ENCODE data around the gene PPP2R3A. TPM values are rescaled to one million over a fixed set of nuclear protein-coding genes. Genes with fewer than 3 reads are reported as not detected.

Gene PPP2R3A
- total RNA-seq, 1 experiment from 2014 or later, result 13.0 TPM

GRCh38 chr3:135944831-135945230 lies 20.7 kb upstream of the PPP2R3A start:
- Histone ChIP-seq H3K9me3 (replicated peaks) (0 out of 2 replicates have a peak, but pooled peaks cover 3% of the 10 kb centered on the region), H3K36me3 (no peaks in the 10 kb centered on the region), H3K27me3 (replicated peaks) (no peaks in the 10 kb centered on the region), H3K4me1 (replicated peaks) (no peaks in the 10 kb centered on the region), H3K27ac (no peak overlapping the region), H3K4me3 (no peak overlapping the region)
- DNase-seq (ENCODE audit: low read depth in 1 of 2, low spot score in 2 of 2), result no peak

- no peaks in the 10 kb centered on the region for H3K9me3 ChIP-seq (replicated peaks)
- no peak for DNase-seq (ENCODE audit: low read depth in 1 of 2, low spot score in 2 of 2)
- no peak overlapping the region for H3K27ac ChIP-seq
- H3K36me3 ChIP-seq, result no peaks in the 10 kb centered on the region
- no peaks in the 10 kb centered on the region for H3K4me1 ChIP-seq (replicated peaks)
- H3K4me3 ChIP-seq, result no peak overlapping the region
- H3K27me3 ChIP-seq (replicated peaks), result no peaks in the 10 kb centered on the region
These were observed 14.6 kb upstream of the PPP2R3A start for GRCh38 chr3:135950941-135951340.

GRCh38 chr3:135964160-135964955 lies 1.2 kb upstream of the PPP2R3A start:
- Histone ChIP-seq H3K4me1 (replicated peaks) (peaks cover 23% of the 10 kb centered on the region), H3K27me3 (replicated peaks) (no peaks in the 10 kb centered on the region), H3K27ac (no peak overlapping the region), H3K36me3 (no peaks in the 10 kb centered on the region), H3K9me3 (replicated peaks) (no peaks in the 10 kb centered on the region), H3K4me3 (no peak overlapping the region)
- DNase-seq (ENCODE audit: low read depth in 1 of 2, low spot score in 2 of 2), result no peak

- H3K27me3 ChIP-seq (replicated peaks), result no peaks in the 10 kb centered on the region
- H3K27ac ChIP-seq, result no peak overlapping the region; the same call in 1 of the 2 replicates
- H3K9me3 ChIP-seq (replicated peaks), result no peaks in the 10 kb centered on the region
- peak overlapping the region; percentile 73 for H3K4me3 ChIP-seq
- peaks cover 23% of the 10 kb centered on the region for H3K4me1 ChIP-seq (replicated peaks)
- peak in 1 of 2 experiments; percentile 62 for DNase-seq (ENCODE audit: low read depth in 1 of 2, low spot score in 2 of 2)
- H3K36me3 ChIP-seq, result no peaks in the 10 kb centered on the region; the same call in 1 of the 2 replicates
These were observed 411 bp upstream of the PPP2R3A start for GRCh38 chr3:135965129-135965505.

GRCh38 chr3:135966271-135966961 lies 888 bp downstream of the PPP2R3A start:
- Histone ChIP-seq H3K9me3 (replicated peaks) (no peaks in the 10 kb centered on the region), H3K4me1 (replicated peaks) (peaks cover 28% of the 10 kb centered on the region), H3K27ac (peak overlapping the region; percentile 58), H3K36me3 (no peaks in the 10 kb centered on the region; the same call in 1 of the 2 replicates), H3K4me3 (peak overlapping the region; percentile 73), H3K27me3 (replicated peaks) (no peaks in the 10 kb centered on the region)
- DNase-seq (ENCODE audit: low read depth in 1 of 2, low spot score in 2 of 2), result no peak

- no peaks in the 10 kb centered on the region for H3K9me3 ChIP-seq (replicated peaks)
- no peak overlapping the region for H3K27ac ChIP-seq
- H3K36me3 ChIP-seq, result no peaks in the 10 kb centered on the region; the same call in 1 of the 2 replicates
- H3K4me1 ChIP-seq (replicated peaks), result peaks cover 28% of the 10 kb centered on the region
- peak overlapping the region; percentile 73 for H3K4me3 ChIP-seq
- H3K27me3 ChIP-seq (replicated peaks), result no peaks in the 10 kb centered on the region
- DNase-seq (ENCODE audit: low read depth in 1 of 2, low spot score in 2 of 2), result no peak
These were observed 1.4 kb downstream of the PPP2R3A start for GRCh38 chr3:135966962-135967274.

- peaks cover 28% of the 10 kb centered on the region for H3K4me1 ChIP-seq (replicated peaks)
- no peak for DNase-seq (ENCODE audit: low read depth in 1 of 2, low spot score in 2 of 2)
- no peaks in the 10 kb centered on the region for H3K9me3 ChIP-seq (replicated peaks)
- no peaks in the 10 kb centered on the region; the same call in 1 of the 2 replicates for H3K36me3 ChIP-seq
- no peak overlapping the region for H3K27ac ChIP-seq
- H3K27me3 ChIP-seq (replicated peaks), result no peaks in the 10 kb centered on the region
- no peak overlapping the region for H3K4me3 ChIP-seq
These were observed 2.3 kb downstream of the PPP2R3A start for GRCh38 chr3:135967867-135968266.

- Histone ChIP-seq H3K4me3 (no peak overlapping the region), H3K27me3 (replicated peaks) (no peaks in the 10 kb centered on the region), H3K4me1 (replicated peaks) (peaks cover 28% of the 10 kb centered on the region), H3K27ac (no peak overlapping the region), H3K9me3 (replicated peaks) (no peaks in the 10 kb centered on the region), H3K36me3 (no peaks in the 10 kb centered on the region; the same call in 1 of the 2 replicates)
- DNase-seq (ENCODE audit: low read depth in 1 of 2, low spot score in 2 of 2), result no peak
These were observed 5.1 kb downstream of the PPP2R3A start for GRCh38 chr3:135970506-135971116.

GRCh38 chr3:135973841-135974240 lies 8.3 kb downstream of the PPP2R3A start:
- DNase-seq (ENCODE audit: low read depth in 1 of 2, low spot score in 2 of 2), result no peak
- H3K9me3 ChIP-seq (replicated peaks), result no peaks in the 10 kb centered on the region
- H3K4me3 ChIP-seq, result no peak overlapping the region
- no peaks in the 10 kb centered on the region; the same call in 1 of the 2 replicates for H3K36me3 ChIP-seq
- H3K27me3 ChIP-seq (replicated peaks), result no peaks in the 10 kb centered on the region
- H3K4me1 ChIP-seq (replicated peaks), result peaks cover 7% of the 10 kb centered on the region; the same call in 1 of the 2 replicates
- no peak overlapping the region for H3K27ac ChIP-seq

- DNase-seq (ENCODE audit: low read depth in 1 of 2, low spot score in 2 of 2), result no peak
- Histone ChIP-seq H3K27ac (no peak overlapping the region), H3K4me1 (replicated peaks) (0 out of 2 replicates have a peak, but pooled peaks cover 4% of the 10 kb centered on the region), H3K27me3 (replicated peaks) (no peaks in the 10 kb centered on the region), H3K36me3 (no peaks in the 10 kb centered on the region; the same call in 1 of the 2 replicates), H3K9me3 (replicated peaks) (no peaks in the 10 kb centered on the region), H3K4me3 (no peak overlapping the region)
These were observed 9.5 kb downstream of the PPP2R3A start for GRCh38 chr3:135975053-135975452.

GRCh38 chr3:135975536-135975935 lies 10.0 kb downstream of the PPP2R3A start:
- 0 out of 2 replicates have a peak, but pooled peaks cover 3% of the 10 kb centered on the region for H3K4me1 ChIP-seq (replicated peaks)
- no peak overlapping the region for H3K27ac ChIP-seq
- no peaks in the 10 kb centered on the region for H3K9me3 ChIP-seq (replicated peaks)

GRCh38 chr3:135980343-135980742 lies 14.8 kb downstream of the PPP2R3A start:
- Histone ChIP-seq H3K27ac (no peak overlapping the region), H3K4me1 (replicated peaks) (peaks cover 16% of the 10 kb centered on the region), H3K4me3 (no peak overlapping the region), H3K36me3 (no peaks in the 10 kb centered on the region), H3K27me3 (replicated peaks) (no peaks in the 10 kb centered on the region), H3K9me3 (replicated peaks) (no peaks in the 10 kb centered on the region)
- DNase-seq (ENCODE audit: low read depth in 1 of 2, low spot score in 2 of 2), result no peak

More at GRCh38 chr3:135975536-135975935, 10.0 kb downstream of the PPP2R3A start:
- H3K4me3 ChIP-seq, result no peak overlapping the region
- DNase-seq (ENCODE audit: low read depth in 1 of 2, low spot score in 2 of 2), result no peak
- H3K27me3 ChIP-seq (replicated peaks), result no peaks in the 10 kb centered on the region
- no peaks in the 10 kb centered on the region for H3K36me3 ChIP-seq

GRCh38 chr3:135981701-135982403 lies 16.3 kb downstream of the PPP2R3A start:
- no peak overlapping the region for H3K27ac ChIP-seq
- no peaks in the 10 kb centered on the region for H3K27me3 ChIP-seq (replicated peaks)
- H3K9me3 ChIP-seq (replicated peaks), result no peaks in the 10 kb centered on the region
- H3K36me3 ChIP-seq, result no peaks in the 10 kb centered on the region
- peaks cover 16% of the 10 kb centered on the region for H3K4me1 ChIP-seq (replicated peaks)
- no peak overlapping the region for H3K4me3 ChIP-seq
- no peak for DNase-seq (ENCODE audit: low read depth in 1 of 2, low spot score in 2 of 2)

All from SJSA1 (cell line).